Neural cell (in vitro differentiated cells): Measurements from ENCODE around the gene NPM3.

Source experiments
- EZH2 ChIP-seq: fragments of 200-600, 300-800 bp; shearing (Covaris generic), sonication (generic); IDR thresholded peaks from 2 replicates; pipeline ENCODE4 v1.6.1; 2014; ENCODE audit warnings: antibody characterized with exemption, low read length, borderline replicate concordance, mild to moderate bottlenecking; ENCODE audit not compliant: insufficient read depth, poor library complexity, severe bottlenecking
- POLR2AphosphoS5 ChIP-seq: IDR thresholded peaks from 2 replicates; pipeline ENCODE4 v1.6.1; 2012
- RAD21 ChIP-seq: fragments of 450-650 bp; conservative IDR thresholded peaks from 2 replicates; pipeline ENCODE4 v1.6.1; 2014; ENCODE audit warnings: antibody characterized with exemption, mild to moderate bottlenecking, moderate library complexity

DNA sequence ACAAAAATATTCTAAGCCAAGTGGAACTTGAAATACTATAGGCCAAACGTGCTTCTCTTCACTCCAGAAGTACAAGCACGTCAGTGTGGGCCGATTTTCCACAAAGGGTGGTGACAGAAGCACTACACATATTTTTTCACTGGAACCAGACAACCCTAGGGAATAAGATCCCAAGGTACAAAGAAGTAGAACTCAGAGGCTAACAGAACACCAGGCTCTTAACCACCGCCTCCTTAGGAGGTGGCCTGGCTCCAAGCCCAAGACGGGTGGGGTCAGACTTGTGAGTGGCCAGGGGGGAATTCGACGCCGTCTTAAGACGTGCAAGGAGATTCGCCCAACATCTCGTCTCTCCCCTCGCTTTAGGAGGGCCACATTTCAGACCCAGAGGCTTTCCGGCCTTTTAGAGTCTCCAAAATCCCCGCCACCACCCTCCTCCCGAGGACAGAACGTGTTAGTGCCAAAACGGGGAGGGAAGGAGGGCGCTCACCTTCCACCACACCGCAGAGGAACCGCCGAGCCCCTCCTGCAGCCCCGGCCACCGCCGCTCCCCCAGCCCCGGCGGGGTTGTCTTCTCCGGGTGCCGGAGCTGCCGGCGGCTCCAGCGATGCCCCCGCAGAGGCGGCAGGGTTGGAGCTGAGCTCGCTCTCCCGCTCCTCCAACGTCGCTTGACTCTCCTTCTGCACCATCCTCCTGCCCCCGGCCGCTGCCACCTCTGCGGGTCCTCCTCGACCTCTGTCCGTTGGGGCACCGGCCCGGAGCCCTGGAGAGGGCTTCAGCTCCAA is 34.3 kb upstream of the NPM3 start:
- TF ChIP-seq RAD21 (no peak), EZH2 (no peak), POLR2AphosphoS5 (no peak)
